Measurements from ENCODE around the gene COL12A1. TPM values are rescaled to one million over a fixed set of nuclear protein-coding genes. Genes with fewer than 3 reads are reported as not detected.

Gene COL12A1
- total and polyA plus RNA-seq, 2 of the 13 experiments (the other 11 are each of a cell fraction or from before 2014, with no cell fraction given) = 0.02 TPM; not detected in 1

GRCh38 chr6:75077701-75078100 lies 128.2 kb downstream of the COL12A1 start:
- in situ Hi-C loops (cut with HindIII; ENCODE audit: extremely low pct_ligation_motif_present, low pct_unique_long_range_greater_than_20kb) = no loop called here
- POLR2A ChIA-PET = no interaction called here
- DNase-seq (ENCODE audit: low spot score) (no peak), FAIRE-seq (no peak), ATAC-seq (no peak)
- Histone ChIP-seq H2AFZ (ENCODE audit: low read length) (no peak overlapping the region), H3K9me3 (ENCODE audit: low read length) (no peaks in the 10 kb centered on the region), H3K79me2 (ENCODE audit: insufficient read depth, low read length) (no peaks in the 10 kb centered on the region), H4K20me1 (ENCODE audit: insufficient read depth, low read length) (no peaks in the 10 kb centered on the region), H3K36me3 (replicated peaks in 1 of 2; ENCODE audit: control insufficient read depth in 1 of 2, insufficient read depth in 2 of 2, low read length in 2 of 2) (no peaks in the 10 kb centered on the region), H3K4me1 (ENCODE audit: insufficient read depth, low read length) (no peaks in the 10 kb centered on the region), H3K27ac (ENCODE audit: extremely low read length, insufficient read depth, low read length) (no peak overlapping the region), H3K4me2 (ENCODE audit: low read depth, low read length) (no peak overlapping the region), H3K9ac (ENCODE audit: insufficient read depth, low read depth, low read length) (no peak overlapping the region), H3K4me3 (replicated peaks in 1 of 3; ENCODE audit: insufficient read depth in 1 of 3, low read depth in 2 of 3, low read length in 3 of 3) (no peak overlapping the region), H3K27me3 (ENCODE audit: control insufficient read depth in 1 of 2, insufficient read depth in 2 of 2, low read length in 2 of 2) (no peaks in the 10 kb centered on the region)
- BruUV-seq (replicated peaks) = no TSS peak
- TF ChIP-seq RFX1 (IDR thresholded peaks at IDR 0.05) = no peak
- WGBS (ENCODE audit: low lambda C conversion rate) = 0% methylated on average over 2 of the region's 2 CpGs
- CTCF ChIA-PET (ENCODE audit: low intra/inter-chr PET ratio, low total read pairs) = no interaction called here
- intact Hi-C loops (cut with micrococcal nuclease; ENCODE audit: unreplicated experiment) = no loop called here

DNA sequence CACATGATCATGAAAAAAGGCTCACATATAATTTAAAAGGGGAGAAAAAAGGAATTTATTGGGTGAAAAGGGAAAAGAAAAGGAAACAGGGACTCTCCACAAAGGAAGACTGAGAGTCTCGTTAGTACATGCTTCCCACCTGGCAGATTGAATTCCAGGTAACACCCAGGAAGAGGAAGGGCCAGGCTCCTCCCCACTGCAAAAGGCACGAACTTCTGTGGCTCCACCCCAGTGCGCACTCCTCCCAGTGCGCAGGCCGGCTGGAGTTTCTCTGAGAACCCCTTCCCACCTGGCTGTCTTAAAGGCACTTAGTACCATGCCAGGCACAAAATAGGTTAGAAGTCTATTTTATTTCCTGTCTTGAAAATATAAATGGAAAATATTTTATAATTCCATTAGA lies 129.8 kb downstream of the COL12A1 start:
- H3K27me3 ChIP-seq (ENCODE audit: control insufficient read depth in 1 of 2, insufficient read depth in 2 of 2, low read length in 2 of 2) = no peaks in the 10 kb centered on the region
- ATAC-seq (no peak), DNase-seq (ENCODE audit: low spot score) (no peak), FAIRE-seq (no peak)
- H3K4me1 ChIP-seq (ENCODE audit: insufficient read depth, low read length) = no peaks in the 10 kb centered on the region
- H3K4me3 ChIP-seq (replicated peaks in 1 of 3; ENCODE audit: insufficient read depth in 1 of 3, low read depth in 2 of 3, low read length in 3 of 3) = no peak overlapping the region
- no peaks in the 10 kb centered on the region for H3K36me3 ChIP-seq (replicated peaks in 1 of 2; ENCODE audit: control insufficient read depth in 1 of 2, insufficient read depth in 2 of 2, low read length in 2 of 2)
- no peaks in the 10 kb centered on the region for H3K79me2 ChIP-seq (ENCODE audit: insufficient read depth, low read length)
- CTCF ChIA-PET (ENCODE audit: low intra/inter-chr PET ratio, low total read pairs) = no interaction called here
- no peaks in the 10 kb centered on the region for H3K9me3 ChIP-seq (ENCODE audit: low read length)
- H4K20me1 ChIP-seq (ENCODE audit: insufficient read depth, low read length) = no peaks in the 10 kb centered on the region
- TF ChIP-seq ZMYM3 (CRISPR knock-in tag; IDR thresholded peaks at IDR 0.05) (no peak), ZNF367 (CRISPR knock-in tag; IDR thresholded peaks at IDR 0.05; ENCODE audit: borderline replicate concordance) (no peak), SPEN (CRISPR knock-in tag; IDR thresholded peaks at IDR 0.05; ENCODE audit: low read depth) (no peak), NFE2 (CRISPR knock-in tag; IDR thresholded peaks at IDR 0.05) (no peak), TOPORS (CRISPR knock-in tag; IDR thresholded peaks at IDR 0.05) (no peak), ZNF563 (CRISPR knock-in tag; IDR thresholded peaks at IDR 0.05) (no peak), ZNF768 (CRISPR knock-in tag; IDR thresholded peaks at IDR 0.05) (no peak), ZNF205 (CRISPR knock-in tag; IDR thresholded peaks at IDR 0.05) (no peak), SMAD3 (CRISPR knock-in tag; IDR thresholded peaks at IDR 0.05) (no peak), CREBL2 (CRISPR knock-in tag; IDR thresholded peaks at IDR 0.05; ENCODE audit: borderline replicate concordance) (no peak)
- in situ Hi-C loops (cut with HindIII; ENCODE audit: extremely low pct_ligation_motif_present, low pct_unique_long_range_greater_than_20kb) (no loop called here), intact Hi-C loops (cut with micrococcal nuclease; ENCODE audit: unreplicated experiment) (no loop called here)
- no peak overlapping the region for H2AFZ ChIP-seq (ENCODE audit: low read length)
- H3K4me2 ChIP-seq (ENCODE audit: low read depth, low read length) = no peak overlapping the region
- WGBS (ENCODE audit: low lambda C conversion rate) = 40% methylated on average over 5 of the region's 5 CpGs
- no peak overlapping the region for H3K27ac ChIP-seq (ENCODE audit: extremely low read length, insufficient read depth, low read length)
- H3K9ac ChIP-seq (ENCODE audit: insufficient read depth, low read depth, low read length) = no peak overlapping the region
- POLR2A ChIA-PET = no interaction called here
- BruUV-seq (replicated peaks) = no TSS peak
